AG10803 (cell line): ENCODE results near the gene CEP250.

Source experiments
- DNase-seq: peaks from one replicate; pipeline ENCODE4 v3.0.0; 2010; ENCODE audit warnings: low read depth
- H3K4me3 ChIP-seq: 2 replicates; pipeline ENCODE4 v1.5.1; 2011; ENCODE audit warnings: mild to moderate bottlenecking, low read length, control low read depth
- CTCF ChIP-seq: conservative IDR thresholded peaks from 2 replicates; pipeline ENCODE4 v1.5.1; 2011; ENCODE audit warnings: mild to moderate bottlenecking, low read length, control low read depth, inconsistent platforms

CEP250 gene

GRCh38 chr20:35563834-35564233 is 108.4 kb downstream of the CEP250 start:
- H3K4me3 ChIP-seq, result no peak overlapping the region
- no peak for DNase-seq
- TF ChIP-seq CTCF, result no peak

GRCh38 chr20:35564905-35565304 is 109.5 kb downstream of the CEP250 start:
- TF ChIP-seq CTCF, result no peak
- DNase-seq, result no peak

DNA sequence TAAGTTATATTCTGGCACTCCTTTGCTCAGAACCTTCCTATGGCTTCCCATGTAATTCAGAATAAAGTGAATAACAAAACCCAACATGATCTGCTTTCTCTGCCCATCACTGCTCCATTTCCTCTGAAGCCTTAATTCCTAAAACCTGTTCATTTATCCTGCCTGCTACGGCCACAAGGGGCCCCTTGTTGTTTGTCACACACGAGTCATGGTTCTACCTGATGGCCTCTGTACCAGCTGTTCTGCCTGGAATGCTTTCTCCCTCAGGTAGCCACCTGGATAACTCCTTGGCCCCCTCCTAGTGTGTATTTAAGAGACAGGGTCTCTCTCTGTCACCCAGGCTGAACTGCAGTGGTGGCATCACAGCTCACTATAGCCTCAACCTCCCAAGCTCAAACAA is 113.2 kb downstream of the CEP250 start:
- DNase-seq, result no peak
- TF ChIP-seq CTCF, result peak; percentile 28
- H3K4me3 ChIP-seq, result no peak overlapping the region

More at GRCh38 chr20:35564905-35565304, 109.5 kb downstream of the CEP250 start:
- no peak overlapping the region for H3K4me3 ChIP-seq
